Activated CD8-positive, alpha-beta memory T cell treated with anti-CD3 and anti-CD28 coated beads, Interleukin-2, amount 50 U/mL, for 48 hours (primary cell): ENCODE data around the gene COA3.

Experiments
- DNase-seq: peaks from one replicate; pipeline ENCODE4 v3.0.0-alpha.2; 2020

Gene COA3

DNA sequence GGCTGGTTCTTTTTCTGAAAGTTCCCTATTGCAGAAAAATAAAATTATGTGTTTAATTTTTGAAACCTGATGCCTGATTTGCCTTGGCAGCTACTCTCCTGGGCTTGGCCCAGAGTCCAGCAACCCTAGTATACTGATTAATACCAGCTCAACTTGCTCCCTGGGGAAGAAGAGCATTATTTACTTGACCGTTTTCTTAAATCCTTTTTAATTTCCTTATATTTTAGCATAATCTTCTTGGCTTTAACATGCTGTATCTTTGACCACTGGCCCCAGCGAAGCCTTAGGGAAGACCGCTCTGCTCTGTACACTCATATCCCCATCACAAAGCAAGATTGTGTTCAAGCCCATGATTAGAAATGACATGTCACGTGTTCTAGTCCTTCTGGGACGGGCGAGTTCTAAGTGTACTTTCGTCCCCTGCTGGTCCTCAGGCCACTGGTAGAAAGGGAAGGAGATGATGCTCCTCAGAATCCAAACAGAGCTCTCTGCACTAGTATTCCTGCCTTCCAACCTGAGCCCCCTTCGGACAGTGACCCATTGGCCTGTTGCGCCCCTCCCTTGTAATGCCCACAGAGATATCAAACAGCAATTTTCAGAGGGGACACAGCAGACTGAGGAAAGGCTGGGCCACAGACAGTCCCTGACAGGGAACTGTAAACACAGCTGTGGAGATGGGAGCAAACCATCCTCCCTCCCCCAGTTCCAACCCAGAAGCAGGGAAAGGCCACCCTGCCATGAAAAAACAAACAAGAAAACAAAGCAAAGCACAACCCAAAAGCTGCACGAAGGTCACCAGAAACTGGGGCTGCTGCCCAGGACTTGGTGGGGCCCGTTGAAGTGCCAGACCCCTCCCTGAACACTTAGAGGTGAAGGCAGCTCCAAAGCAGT, 49.4 kb downstream of the COA3 start:
- no peak for DNase-seq

DNA sequence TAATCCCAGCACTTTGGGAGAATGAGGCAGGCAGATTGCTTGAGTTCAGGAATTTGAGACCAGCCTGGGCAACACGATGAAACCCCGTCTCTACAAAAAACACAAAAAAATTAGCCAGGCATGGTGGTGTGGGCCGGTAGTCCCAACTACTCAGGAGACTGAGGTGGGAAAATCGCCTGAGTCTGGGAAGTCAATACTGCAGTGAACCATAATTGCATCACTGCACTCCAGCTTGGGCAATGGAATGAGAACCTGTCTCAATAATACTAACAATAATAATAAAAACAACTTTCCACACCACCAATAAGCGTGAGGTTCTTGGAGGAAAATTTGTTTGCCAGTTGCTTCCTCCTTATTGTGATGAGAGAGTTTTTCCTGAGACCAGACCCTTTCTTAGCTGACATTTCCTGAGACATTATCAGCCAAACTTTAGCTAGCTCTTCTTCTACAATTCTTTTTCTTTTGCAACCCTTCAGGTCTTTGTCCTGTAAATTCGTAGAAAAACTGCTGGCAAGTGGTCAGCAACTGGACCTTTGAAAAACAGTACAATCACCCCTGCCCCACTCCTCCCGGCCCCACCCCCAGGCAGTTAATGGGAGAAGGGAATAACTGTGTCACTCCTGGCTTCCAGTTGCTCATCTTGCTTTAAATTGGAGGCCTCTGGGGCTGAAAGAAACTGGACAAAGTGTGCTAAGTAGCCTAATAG, 50.1 kb downstream of the COA3 start:
- no peak for DNase-seq
